Hindlimb muscle (tissue), 1 donor: ENCODE data around the gene SORBS1. TPM values are rescaled to one million over a fixed set of nuclear protein-coding genes. Genes with fewer than 3 reads are reported as not detected.

Experiments used
- DNase-seq: peaks from one replicate; pipeline ENCODE4 v3.0.0-alpha.2; 2013
- polyA plus RNA-seq: library from polyadenylated mRNA; unstranded; fragments of 120-200 nt; gene quantifications from one replicate; pipeline ENCODE4 v1.2.1, GENCODE V29; 2013; ENCODE audit not compliant: insufficient read length

The SORBS1 gene
- polyA plus RNA-seq, 1 donor, result 72.6 TPM

- no peak for DNase-seq
These were observed 103.8 kb downstream of the SORBS1 start for GRCh38 chr10:95457319-95457886.

- DNase-seq, result no peak
These were observed 104.7 kb downstream of the SORBS1 start for GRCh38 chr10:95456516-95456915.

- DNase-seq, result no peak
These were observed 106.2 kb downstream of the SORBS1 start for GRCh38 chr10:95454940-95455339.

GRCh38 chr10:95454356-95454755, 106.8 kb downstream of the SORBS1 start:
- no peak for DNase-seq

GRCh38 chr10:95451568-95452524, 109.3 kb downstream of the SORBS1 start:
- no peak for DNase-seq

- no peak for DNase-seq
These were observed 110.0 kb downstream of the SORBS1 start for GRCh38 chr10:95451150-95451549.

- no peak for DNase-seq
These were observed 111.0 kb downstream of the SORBS1 start for GRCh38 chr10:95450188-95450587.

- peak; percentile 88 for DNase-seq
These were observed 113.5 kb downstream of the SORBS1 start for GRCh38 chr10:95447685-95448084.

- DNase-seq, result no peak
These were observed 115.2 kb downstream of the SORBS1 start for GRCh38 chr10:95445837-95446486.

GRCh38 chr10:95445223-95445836, 115.8 kb downstream of the SORBS1 start:
- no peak for DNase-seq

GRCh38 chr10:95444792-95445191, 116.4 kb downstream of the SORBS1 start:
- DNase-seq, result no peak

- no peak for DNase-seq
These were observed 117.5 kb downstream of the SORBS1 start for GRCh38 chr10:95443636-95444035.

GRCh38 chr10:95442341-95442740, 118.8 kb downstream of the SORBS1 start:
- no peak for DNase-seq

- DNase-seq, result no peak
These were observed 119.6 kb downstream of the SORBS1 start for GRCh38 chr10:95441547-95441923.

- no peak for DNase-seq
These were observed 120.2 kb downstream of the SORBS1 start for GRCh38 chr10:95440756-95441546.

GRCh38 chr10:95440038-95440725, 121.0 kb downstream of the SORBS1 start:
- DNase-seq, result no peak

- no peak for DNase-seq
These were observed 122.4 kb downstream of the SORBS1 start for GRCh38 chr10:95438781-95439180.

- no peak for DNase-seq
These were observed 123.5 kb downstream of the SORBS1 start for GRCh38 chr10:95437669-95438068.

GRCh38 chr10:95435548-95436279, 125.5 kb downstream of the SORBS1 start:
- DNase-seq, result no peak

- no peak for DNase-seq
These were observed 126.6 kb downstream of the SORBS1 start for GRCh38 chr10:95434583-95434982.

GRCh38 chr10:95431900-95432342, 129.2 kb downstream of the SORBS1 start:
- no peak for DNase-seq
